ENCODE results near the gene C9.
A peak's percentile ranks its signal among the peaks of the same experiment; 100 is the strongest.
"Not testable (repeated sequence)": the region's sequence is repeated elsewhere in the genome, so short reads cannot be mapped to it uniquely, and the experiment has no call there.

C9 gene

DNA sequence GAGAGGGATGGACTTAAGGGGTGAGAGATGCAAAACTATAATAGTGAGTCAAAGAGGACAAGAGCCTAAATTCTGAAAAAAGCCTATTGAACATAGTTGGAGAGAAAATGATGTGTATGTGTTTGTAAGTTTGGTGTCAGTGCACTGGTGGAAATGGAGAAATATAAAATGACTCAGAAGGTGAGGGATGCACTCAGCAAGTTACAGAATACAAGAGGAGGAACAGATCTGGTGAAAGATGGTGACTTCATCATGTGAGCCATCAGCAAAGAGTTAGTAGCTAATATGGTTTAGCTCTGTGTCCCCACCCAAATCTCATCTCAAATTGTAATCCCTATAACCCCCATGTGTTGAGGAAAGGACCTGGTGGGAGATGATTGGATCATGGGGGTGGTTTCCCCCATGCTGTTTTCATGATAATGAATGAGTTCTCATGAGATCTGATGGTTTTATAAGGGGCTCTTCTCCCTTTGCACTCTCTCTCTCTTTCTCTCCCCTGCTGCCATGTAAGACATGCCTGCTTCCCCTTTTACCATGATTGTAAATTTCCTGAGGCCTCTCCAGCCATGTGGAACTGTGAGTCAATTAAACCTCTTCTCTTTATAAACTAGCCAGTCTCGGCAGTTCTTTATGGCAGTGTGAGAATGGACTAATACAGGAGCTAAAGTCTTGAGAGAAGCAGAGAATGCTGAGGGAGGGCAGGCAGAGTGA lies 114.6 kb downstream of the C9 start:
- FAIRE-seq: no peak
- no peak for DNase-seq (ENCODE audit: insufficient read length, low spot score)
- TF ChIP-seq POLR2A (IDR thresholded peaks at IDR 0.05; ENCODE audit: low read depth, low read length): no peak

DNA sequence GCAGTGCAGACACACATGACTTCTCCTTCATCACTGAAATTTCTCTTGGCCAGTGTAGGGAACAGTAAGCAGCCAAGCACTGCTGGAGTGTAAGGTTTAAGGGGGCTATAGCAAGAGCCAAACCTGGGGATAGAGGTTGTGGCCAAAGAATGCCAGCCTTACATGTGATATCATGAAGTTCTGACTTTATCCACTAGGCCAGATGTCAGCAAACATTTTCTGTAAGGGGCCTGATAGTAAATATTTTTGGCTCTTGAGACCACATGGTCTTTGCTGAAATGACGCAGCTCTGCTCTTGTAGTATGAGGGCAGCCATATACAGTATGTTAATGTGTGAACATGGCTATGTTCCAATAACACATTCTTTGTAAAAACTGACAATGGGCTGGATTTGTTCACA lies 115.2 kb downstream of the C9 start:
- no peak for TF ChIP-seq POLR2A (IDR thresholded peaks at IDR 0.05; ENCODE audit: low read depth, low read length)
- FAIRE-seq: no peak
- DNase-seq (ENCODE audit: insufficient read length, low spot score): no peak

GRCh38 chr5:39240750-39241149 lies 123.5 kb downstream of the C9 start:
- DNase-seq (ENCODE audit: insufficient read length, low spot score): no peak
- no peak for TF ChIP-seq POLR2A (IDR thresholded peaks at IDR 0.05; ENCODE audit: low read depth, low read length)
- no peak for FAIRE-seq

DNA sequence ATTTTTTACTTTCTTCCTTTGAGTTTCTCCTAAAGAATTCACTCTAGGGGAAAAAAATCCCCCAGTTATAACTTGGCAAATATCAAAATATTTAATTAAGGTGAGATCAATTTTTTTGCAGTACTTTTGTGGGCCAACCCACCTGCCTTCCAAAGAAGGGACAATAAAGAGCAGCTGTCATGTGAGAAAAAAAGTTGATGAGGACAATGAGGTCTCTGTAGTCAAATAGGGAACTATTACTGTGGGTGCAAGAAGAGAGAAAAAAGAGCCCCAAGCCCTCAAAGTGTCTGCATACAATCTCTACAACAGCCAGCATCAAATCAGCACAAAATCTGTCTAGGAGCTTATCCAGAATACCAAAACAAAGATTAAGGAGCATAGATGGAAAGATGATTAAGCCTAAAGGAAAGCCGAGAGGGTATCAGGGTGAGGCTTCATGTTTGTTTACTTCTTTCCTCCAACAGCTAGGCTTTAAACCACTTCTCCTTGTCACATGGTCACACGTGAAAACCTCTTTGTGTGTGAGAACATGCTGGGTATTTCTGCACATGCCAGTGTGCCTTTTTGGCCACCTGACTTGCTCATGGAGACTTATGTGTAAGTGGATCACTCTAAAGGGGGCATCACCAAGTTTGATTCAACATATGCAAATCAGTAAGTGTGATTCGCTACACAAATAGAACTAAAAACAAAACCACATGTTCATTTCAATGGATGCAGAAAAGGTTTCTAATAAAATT lies 125.8 kb downstream of the C9 start:
- DNase-seq (ENCODE audit: insufficient read length, low spot score) (no peak), FAIRE-seq (peak; percentile 64)
- TF ChIP-seq POLR2A (IDR thresholded peaks at IDR 0.05; ENCODE audit: low read depth, low read length): no peak

GRCh38 chr5:39236718-39237117 lies 127.6 kb downstream of the C9 start:
- TF ChIP-seq POLR2A (IDR thresholded peaks at IDR 0.05; ENCODE audit: low read depth, low read length): no peak
- no peak for FAIRE-seq
- DNase-seq (ENCODE audit: insufficient read length, low spot score): no peak

- FAIRE-seq (peak; percentile 78), DNase-seq (ENCODE audit: insufficient read length, low spot score) (no peak)
- no peak for TF ChIP-seq POLR2A (IDR thresholded peaks at IDR 0.05; ENCODE audit: low read depth, low read length)
Observed at GRCh38 chr5:39235648-39236047, 128.6 kb downstream of the C9 start.

DNA sequence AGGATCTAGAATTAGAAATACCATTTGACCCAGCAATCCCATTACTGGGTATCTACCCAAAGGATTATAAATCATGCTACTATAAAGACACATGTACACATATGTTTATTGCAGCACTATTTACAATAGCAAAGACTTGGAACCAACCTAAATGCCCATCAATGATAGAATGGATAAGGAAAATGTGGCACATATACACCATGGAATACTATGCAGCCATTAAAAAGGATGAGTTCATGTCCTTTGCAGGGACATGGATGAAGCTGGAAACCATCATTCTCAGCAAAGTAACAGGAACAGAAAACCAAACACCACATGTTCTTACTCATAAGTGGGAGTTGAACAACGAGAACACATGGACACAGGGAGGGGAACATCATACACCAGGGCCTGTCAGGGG lies 129.8 kb downstream of the C9 start:
- not testable (repeated sequence) for DNase-seq (ENCODE audit: insufficient read length, low spot score); FAIRE-seq

Data from H54 (cell line).